Endothelial cell of umbilical vein (primary cell): ENCODE data around the gene TGIF1. TPM values are rescaled to one million over a fixed set of nuclear protein-coding genes. Genes with fewer than 3 reads are reported as not detected.

Source experiments
- BruUV-seq: library from RNA; stranded (reverse); fragments of 400-500 nt; replicated peaks from 2 replicates; lab custom pipeline; 2021; lab: Mats Ljungman, UMichigan
- CTCF ChIA-PET: fragments of 300-600, 350-600 bp; sonication (Branson Sonifier 250); formaldehyde crosslinking; loops from one replicate; lab custom pipeline; 2021; ENCODE audit warnings: antibody characterized with exemption, inconsistent platforms; lab: Charles Lee
- POLR2A ChIA-PET: fragments of 300-600, 350-600 bp; sonication (Branson Sonifier 250); formaldehyde crosslinking; loops from one replicate; lab custom pipeline; 2021; ENCODE audit warnings: antibody characterized with exemption, inconsistent platforms; lab: Charles Lee
- DNase-seq: peaks from one replicate; pipeline ENCODE4 v3.0.0-alpha.2; 2011; ENCODE audit warnings: low read depth, low spot score
- FAIRE-seq: peaks from 2 replicates; lab custom pipeline; 2011; peaks lifted over from hg19 to GRCh38; lab: Jason Lieb, UNC
- H2AFZ ChIP-seq: 2 replicates; pipeline ENCODE4 v1.6.0; 2012; ENCODE audit warnings: low read depth, low read length, control low read depth, inconsistent platforms
- H3K27ac ChIP-seq: 2 replicates; pipeline ENCODE4 v1.5.1; 2011; ENCODE audit warnings: low read depth, mild to moderate bottlenecking, control low read depth, low read length, moderate library complexity; ENCODE audit not compliant: insufficient read depth
- H3K27me3 ChIP-seq, 2 experiments: 2 replicates each; pipeline versions ENCODE4 v1.6.0 to v1.6.1; 2011; ENCODE audit warnings: low read length in 2 of 2, mixed read lengths in 1 of 2; ENCODE audit not compliant: control insufficient read depth in 2 of 2, insufficient read depth in 2 of 2
- H3K36me3 ChIP-seq, 2 experiments: 2 replicates in 1 of 2; 3 replicates in 1 of 2; pipeline ENCODE4 v1.5.1; 2011; ENCODE audit warnings: low read length in 2 of 2, mild to moderate bottlenecking in 1 of 2, moderate library complexity in 1 of 2; ENCODE audit not compliant: control insufficient read depth in 2 of 2, insufficient read depth in 2 of 2; ENCODE audit errors: extremely low read depth in 1 of 2
- H3K4me1 ChIP-seq: 3 replicates; pipeline ENCODE4 v1.5.1; 2011; ENCODE audit warnings: mild to moderate bottlenecking, low read length; ENCODE audit not compliant: control insufficient read depth, insufficient read depth; ENCODE audit errors: extremely low read depth
- H3K4me2 ChIP-seq: 2 replicates; pipeline ENCODE4 v1.6.1; 2011; ENCODE audit warnings: low read length, control low read depth, mixed read lengths; ENCODE audit not compliant: insufficient read depth
- H3K4me3 ChIP-seq, 3 experiments: fragments of 200-600 bp in 1 of 3; sonication (generic), shearing (Covaris generic) in 1 of 3; replicated peaks in 1 of 3; 2 replicates each; pipeline ENCODE4 v1.5.1; 2011 to 2016; ENCODE audit warnings: control low read depth in 3 of 3, low read length in 3 of 3, mild to moderate bottlenecking in 2 of 3, inconsistent platforms in 1 of 3, low read depth in 1 of 3, moderate library complexity in 1 of 3; ENCODE audit not compliant: insufficient read depth in 1 of 3
- H3K79me2 ChIP-seq: 2 replicates; pipeline ENCODE4 v1.6.0; 2012; ENCODE audit warnings: low read length, inconsistent platforms; ENCODE audit not compliant: control insufficient read depth, insufficient read depth
- H3K9ac ChIP-seq: replicated peaks from 2 replicates; pipeline ENCODE3; 2011; ENCODE audit warnings: low read length, control low read depth; ENCODE audit not compliant: insufficient read depth; ENCODE audit errors: extremely low read depth
- H3K9me1 ChIP-seq: replicated peaks from 3 replicates; pipeline ENCODE4 v1.6.0; 2011; ENCODE audit warnings: mild to moderate bottlenecking, low read length; ENCODE audit not compliant: control insufficient read depth, insufficient read depth; ENCODE audit errors: extremely low read depth
- H3K9me3 ChIP-seq: replicated peaks from 2 replicates; pipeline ENCODE4 v1.5.1; 2012; ENCODE audit warnings: low read length, inconsistent platforms; ENCODE audit not compliant: control insufficient read depth, insufficient read depth
- H4K20me1 ChIP-seq: replicated peaks from 2 replicates; pipeline ENCODE3; 2011; ENCODE audit warnings: mild to moderate bottlenecking, low read length; ENCODE audit not compliant: control insufficient read depth, insufficient read depth; ENCODE audit errors: extremely low read depth
- EZH2 ChIP-seq: IDR thresholded peaks from 2 replicates; pipeline ENCODE4 v1.6.1; 2012; ENCODE audit warnings: borderline replicate concordance, low read depth, mild to moderate bottlenecking, moderate library complexity, low read length, inconsistent platforms; ENCODE audit not compliant: severe bottlenecking
- FOS ChIP-seq: IDR thresholded peaks from 2 replicates; pipeline ENCODE4 v1.6.1; 2011; ENCODE audit warnings: mild to moderate bottlenecking, low read length, moderate library complexity, borderline replicate concordance; ENCODE audit not compliant: insufficient read depth
- GATA2 ChIP-seq: IDR thresholded peaks from 2 replicates; pipeline ENCODE4 v1.7.0; 2011; ENCODE audit warnings: low read depth, mild to moderate bottlenecking, moderate library complexity, mixed read lengths, low read length; ENCODE audit not compliant: insufficient read length, insufficient read depth
- JUN ChIP-seq: IDR thresholded peaks from 2 replicates; pipeline ENCODE4 v1.6.1; 2011; ENCODE audit warnings: borderline replicate concordance, low read depth; ENCODE audit not compliant: insufficient read length, insufficient read depth
- MYC ChIP-seq: IDR thresholded peaks from one replicate; pipeline ENCODE4 v1.6.1; 2011; ENCODE audit warnings: mild to moderate bottlenecking, low read depth, low read length
- POLR2A ChIP-seq: IDR thresholded peaks from 2 replicates; pipeline ENCODE4 v1.6.1; 2012; ENCODE audit warnings: low read depth, mild to moderate bottlenecking, control low read depth, low read length
- POLR2AphosphoS5 ChIP-seq: IDR thresholded peaks from 2 replicates; pipeline ENCODE4 v1.6.1; 2012; ENCODE audit warnings: low read depth, mild to moderate bottlenecking, control low read depth, low read length, moderate library complexity; ENCODE audit not compliant: insufficient read depth
- dilution Hi-C: fragments of 300-500 bp; cut with MboI; formaldehyde crosslinking; loops from one replicate; pipeline ENCODE4 v1.15.0; 2019; ENCODE audit warnings: low sequenced_read_pairs; ENCODE audit not compliant: extremely low pct_ligation_motif_present
- intact Hi-C: fragments of 100-400 bp; cut with micrococcal nuclease; formaldehyde crosslinking; loops from one replicate; pipeline ENCODE4 v1.10.0; 2022
- polyA plus RNA-seq, 4 experiments: library from polyadenylated mRNA; depleted of rRNA in 3 of 4; stranded (reverse) in 3 of 4; unstranded in 1 of 4; fragments of >200 nt; gene quantifications; 2 replicates each; pipeline versions ENCODE4 v1.2.1 to v1.2.3, GENCODE V29; 2011 to 2012; ENCODE audit warnings: missing spikeins in 1 of 4
- total RNA-seq: library from RNA; stranded (reverse); gene quantifications from 2 replicates; pipeline ENCODE4 v1.2.3, GENCODE V29; 2021
- TF ChIP-seq, protein P1 (sequence below), 2 donors: IDR thresholded peaks; 1 replicate in 1 of 2; 2 replicates in 1 of 2; pipeline ENCODE4 v1.5.1; 2011; ENCODE audit warnings: low read length in 2 of 2, mild to moderate bottlenecking in 2 of 2, moderate library complexity in 2 of 2, control low read depth in 1 of 2, inconsistent platforms in 1 of 2, low read depth in 1 of 2; ENCODE audit not compliant: insufficient read depth in 1 of 2; ENCODE audit errors: extremely low read depth in 1 of 2
- TF ChIP-seq, protein P2 (sequence below): IDR thresholded peaks from 2 replicates; pipeline ENCODE4 v1.6.1; 2011; ENCODE audit not compliant: insufficient read depth, insufficient read length

Gene TGIF1
- total and polyA plus RNA-seq, 2 donors (not counting 3 experiments of a cell fraction or from before 2014, with no cell fraction given) = 75.6 to 96.6 TPM

DNA sequence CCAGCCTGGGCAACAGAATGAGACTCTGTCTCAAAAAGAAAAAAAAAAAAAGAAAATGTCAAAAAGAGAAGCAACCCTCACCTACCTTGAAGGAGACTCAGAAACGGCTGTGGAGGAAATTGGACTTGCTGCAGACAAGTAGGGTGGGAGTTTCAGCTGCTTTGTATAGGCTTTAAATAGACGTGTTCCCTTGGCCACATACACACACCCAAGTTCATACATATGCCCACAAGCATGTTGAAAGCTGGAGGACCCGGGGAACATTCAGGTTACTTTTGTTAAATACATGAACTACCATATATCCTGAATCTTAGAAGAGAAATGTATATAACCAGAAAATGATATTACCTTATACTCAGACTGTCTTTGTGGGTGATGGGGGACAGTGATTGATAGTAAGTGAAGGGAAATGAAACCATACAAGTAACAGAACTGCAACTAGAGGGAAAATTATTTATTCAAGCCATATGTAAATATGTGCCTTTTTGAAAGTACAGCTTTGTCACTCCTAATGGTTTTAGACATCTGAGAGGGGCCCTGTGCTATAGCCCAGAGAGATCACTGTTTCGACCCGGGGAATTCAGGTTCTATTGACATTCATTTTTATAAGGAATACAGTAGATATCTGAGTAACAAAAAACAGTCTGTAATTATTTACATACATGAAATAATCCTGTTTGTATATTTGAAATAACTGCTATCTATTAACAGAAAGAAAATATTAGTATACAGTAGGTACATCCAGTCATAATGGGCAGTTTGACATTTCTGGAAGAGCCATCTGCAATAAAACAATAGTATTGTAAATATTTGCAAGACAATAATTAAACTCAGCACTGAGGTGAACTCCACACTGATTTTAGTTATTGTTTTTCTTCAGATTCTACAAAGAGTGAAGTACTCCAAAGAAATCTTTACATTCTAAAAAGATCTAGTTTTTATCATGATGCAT is 48.0 kb upstream of the TGIF1 start:
- POLR2A ChIA-PET = no interaction called here
- BruUV-seq = no TSS peak

More for the DNA sequence above, 48.0 kb upstream of the TGIF1 start:
- no peaks in the 10 kb centered on the region for H3K36me3 ChIP-seq
- H2AFZ ChIP-seq = no peak overlapping the region
- no peaks in the 10 kb centered on the region for H3K79me2 ChIP-seq
- FAIRE-seq = no peak
- no peak overlapping the region for H3K4me3 ChIP-seq
- no peak for DNase-seq
- no peak overlapping the region for H3K4me2 ChIP-seq
- TF ChIP-seq, protein P1, sequence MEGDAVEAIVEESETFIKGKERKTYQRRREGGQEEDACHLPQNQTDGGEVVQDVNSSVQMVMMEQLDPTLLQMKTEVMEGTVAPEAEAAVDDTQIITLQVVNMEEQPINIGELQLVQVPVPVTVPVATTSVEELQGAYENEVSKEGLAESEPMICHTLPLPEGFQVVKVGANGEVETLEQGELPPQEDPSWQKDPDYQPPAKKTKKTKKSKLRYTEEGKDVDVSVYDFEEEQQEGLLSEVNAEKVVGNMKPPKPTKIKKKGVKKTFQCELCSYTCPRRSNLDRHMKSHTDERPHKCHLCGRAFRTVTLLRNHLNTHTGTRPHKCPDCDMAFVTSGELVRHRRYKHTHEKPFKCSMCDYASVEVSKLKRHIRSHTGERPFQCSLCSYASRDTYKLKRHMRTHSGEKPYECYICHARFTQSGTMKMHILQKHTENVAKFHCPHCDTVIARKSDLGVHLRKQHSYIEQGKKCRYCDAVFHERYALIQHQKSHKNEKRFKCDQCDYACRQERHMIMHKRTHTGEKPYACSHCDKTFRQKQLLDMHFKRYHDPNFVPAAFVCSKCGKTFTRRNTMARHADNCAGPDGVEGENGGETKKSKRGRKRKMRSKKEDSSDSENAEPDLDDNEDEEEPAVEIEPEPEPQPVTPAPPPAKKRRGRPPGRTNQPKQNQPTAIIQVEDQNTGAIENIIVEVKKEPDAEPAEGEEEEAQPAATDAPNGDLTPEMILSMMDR (IDR thresholded peaks at IDR 0.05; ENCODE audit: extremely low read depth in 1 of 2, insufficient read depth in 1 of 2, low read depth in 1 of 2, low read length in 2 of 2) = no peak
- TF ChIP-seq MYC = no peak
- no peak for TF ChIP-seq POLR2A
- TF ChIP-seq EZH2 = no peak
- TF ChIP-seq GATA2 = no peak
- TF ChIP-seq, protein P2, sequence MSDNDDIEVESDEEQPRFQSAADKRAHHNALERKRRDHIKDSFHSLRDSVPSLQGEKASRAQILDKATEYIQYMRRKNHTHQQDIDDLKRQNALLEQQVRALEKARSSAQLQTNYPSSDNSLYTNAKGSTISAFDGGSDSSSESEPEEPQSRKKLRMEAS = no peak
- TF ChIP-seq JUN = no peak
- TF ChIP-seq POLR2AphosphoS5 = no peak
- no peak for TF ChIP-seq FOS
- H3K27ac ChIP-seq = no peak overlapping the region
- peaks cover 2 to 3% of the 10 kb centered on the region in 2 experiments for H3K27me3 ChIP-seq
- no peaks in the 10 kb centered on the region for H3K4me1 ChIP-seq
- intact Hi-C loops = no loop called here
- CTCF ChIA-PET = no interaction called here
- no peaks in the 10 kb centered on the region for H3K9me3 ChIP-seq
- no peaks in the 10 kb centered on the region for H4K20me1 ChIP-seq
- H3K9ac ChIP-seq = no peak overlapping the region
- dilution Hi-C loops = no loop called here
- no peaks in the 10 kb centered on the region for H3K9me1 ChIP-seq
